H9 (cell line): ENCODE data around the gene PPP1R12B. TPM values are rescaled to one million over a fixed set of nuclear protein-coding genes. Genes with fewer than 3 reads are reported as not detected.

Experiments
- DNase-seq: peaks from one replicate; pipeline ENCODE4 v3.0.0-alpha.2; 2017
- H2AFZ ChIP-seq: one replicate; pipeline ENCODE4 v1.6.1; 2013; ENCODE audit warnings: mild to moderate bottlenecking, low read length, control low read depth, moderate library complexity
- H2AK5ac ChIP-seq: 2 replicates; pipeline ENCODE4 v1.6.1; 2013; ENCODE audit warnings: low read length, control low read depth, mixed read lengths; ENCODE audit not compliant: insufficient read length
- H2BK120ac ChIP-seq: one replicate; pipeline ENCODE4 v1.6.1; 2013; ENCODE audit warnings: low read depth, mild to moderate bottlenecking, low read length, control low read depth, inconsistent platforms; ENCODE audit not compliant: poor library complexity, severe bottlenecking
- H2BK12ac ChIP-seq: 2 replicates; pipeline ENCODE4 v1.6.1; 2013; ENCODE audit warnings: low read length, control low read depth, mixed read lengths, low read depth; ENCODE audit not compliant: insufficient read length
- H2BK15ac ChIP-seq: 2 replicates; pipeline ENCODE4 v1.6.1; 2013; ENCODE audit warnings: low read depth, low read length, control low read depth
- H2BK20ac ChIP-seq: one replicate; pipeline ENCODE4 v1.6.1; 2013; ENCODE audit warnings: low read depth, mild to moderate bottlenecking, low read length, control low read depth, inconsistent platforms; ENCODE audit not compliant: poor library complexity, severe bottlenecking
- H2BK5ac ChIP-seq: 2 replicates; pipeline ENCODE4 v1.6.1; 2013; ENCODE audit warnings: low read length, control low read depth, mixed read lengths; ENCODE audit not compliant: insufficient read length
- H3K14ac ChIP-seq: 2 replicates; pipeline ENCODE4 v1.6.1; 2013; ENCODE audit warnings: low read length, control low read depth; ENCODE audit not compliant: insufficient read depth
- H3K18ac ChIP-seq: 2 replicates; pipeline ENCODE4 v1.6.1; 2013; ENCODE audit warnings: low read depth, mild to moderate bottlenecking, mixed read lengths, low read length, control low read depth; ENCODE audit not compliant: insufficient read length
- H3K23ac ChIP-seq: 2 replicates; pipeline ENCODE4 v1.6.1; 2013; ENCODE audit warnings: low read length, control low read depth, mixed read lengths, low read depth; ENCODE audit not compliant: insufficient read length
- H3K23me2 ChIP-seq: 2 replicates; pipeline ENCODE4 v1.6.1; 2013; ENCODE audit warnings: low read depth, mild to moderate bottlenecking, mixed read lengths, low read length, control low read depth; ENCODE audit not compliant: insufficient read length, poor library complexity, severe bottlenecking
- H3K27ac ChIP-seq: 2 replicates; pipeline ENCODE4 v1.5.1; 2013; ENCODE audit warnings: low read length, control low read depth, mixed read lengths, low read depth; ENCODE audit not compliant: insufficient read length
- H3K27me3 ChIP-seq: 2 replicates; pipeline ENCODE4 v1.6.1; 2013; ENCODE audit warnings: low read length, control low read depth, inconsistent platforms; ENCODE audit not compliant: insufficient read depth
- H3K4ac ChIP-seq: 2 replicates; pipeline ENCODE4 v1.6.1; 2013; ENCODE audit warnings: low read depth, mild to moderate bottlenecking, control low read depth, inconsistent platforms, low read length, moderate library complexity
- H3K4me1 ChIP-seq: 2 replicates; pipeline ENCODE4 v1.6.1; 2013; ENCODE audit warnings: low read length, control low read depth, inconsistent platforms; ENCODE audit not compliant: insufficient read depth
- H3K4me2 ChIP-seq: 2 replicates; pipeline ENCODE4 v1.6.1; 2013; ENCODE audit warnings: low read length, control low read depth, mixed read lengths; ENCODE audit not compliant: insufficient read length, insufficient read depth
- H3K56ac ChIP-seq: 2 replicates; pipeline ENCODE4 v1.6.1; 2013; ENCODE audit warnings: low read depth, mild to moderate bottlenecking, mixed read lengths, low read length, control low read depth; ENCODE audit not compliant: insufficient read length
- H3K79me1 ChIP-seq: 2 replicates; pipeline ENCODE4 v1.6.1; 2013; ENCODE audit warnings: low read depth, mild to moderate bottlenecking, moderate library complexity, low read length, control low read depth, inconsistent platforms; ENCODE audit not compliant: insufficient read depth, poor library complexity, severe bottlenecking
- H3K79me2 ChIP-seq: 2 replicates; pipeline ENCODE4 v1.6.1; 2013; ENCODE audit warnings: low read length, control low read depth, inconsistent platforms; ENCODE audit not compliant: insufficient read depth
- H3K9ac ChIP-seq: 2 replicates; pipeline ENCODE4 v1.6.1; 2013; ENCODE audit warnings: low read length, control low read depth, mixed read lengths; ENCODE audit not compliant: insufficient read length; ENCODE audit errors: extremely low read depth
- H3K9me3 ChIP-seq: one replicate; pipeline ENCODE4 v1.6.1; 2013; ENCODE audit warnings: low read depth, low read length, inconsistent platforms; ENCODE audit not compliant: control insufficient read depth
- H3T11ph ChIP-seq: one replicate; pipeline ENCODE4 v1.6.1; 2013; ENCODE audit warnings: mild to moderate bottlenecking, low read length, control low read depth, inconsistent platforms
- H4K20me1 ChIP-seq: one replicate; pipeline ENCODE4 v1.6.1; 2013; ENCODE audit not compliant: control insufficient read depth, insufficient read length, insufficient read depth
- H4K5ac ChIP-seq: 2 replicates; pipeline ENCODE4 v1.6.1; 2013; ENCODE audit warnings: low read depth, mild to moderate bottlenecking, mixed read lengths, low read length, control low read depth; ENCODE audit not compliant: insufficient read length
- H4K8ac ChIP-seq: replicated peaks from 2 replicates; pipeline ENCODE4 v1.6.1; 2013; ENCODE audit warnings: low read length, control low read depth, mixed read lengths, low read depth; ENCODE audit not compliant: insufficient read length
- H4K91ac ChIP-seq: 2 replicates; pipeline ENCODE4 v1.6.1; 2013; ENCODE audit warnings: low read depth, mild to moderate bottlenecking, moderate library complexity, mixed read lengths, low read length, control low read depth; ENCODE audit not compliant: insufficient read length
- H3K27ac Mint-ChIP-seq, 3 experiments: 2 replicates in 2 of 3; 3 replicates in 1 of 3; pipeline ENCODE4 v1.8.0; 2020 to 2021; ENCODE audit warnings: mixed read lengths in 3 of 3, mild to moderate bottlenecking in 1 of 3, moderate library complexity in 1 of 3
- H3K27me3 Mint-ChIP-seq: 2 replicates; pipeline ENCODE4 v1.8.0; 2021; ENCODE audit warnings: low read depth, mild to moderate bottlenecking, moderate library complexity, mixed read lengths
- H3K36me3 Mint-ChIP-seq, 3 experiments: 2 replicates in 2 of 3; 3 replicates in 1 of 3; pipeline ENCODE4 v1.8.0; 2020 to 2021; ENCODE audit warnings: low read depth in 3 of 3, mixed read lengths in 3 of 3; ENCODE audit not compliant: insufficient read depth in 1 of 3
- H3K4me1 Mint-ChIP-seq, 2 experiments: 2 replicates each; pipeline ENCODE4 v1.8.0; 2020; ENCODE audit warnings: mixed read lengths in 2 of 2
- H3K4me3 Mint-ChIP-seq, 2 experiments: 2 replicates in 1 of 2; 3 replicates in 1 of 2; pipeline ENCODE4 v1.8.0; 2020 to 2021; ENCODE audit warnings: mild to moderate bottlenecking in 2 of 2, mixed read lengths in 2 of 2, moderate library complexity in 1 of 2
- H3K9me3 Mint-ChIP-seq, 2 experiments: 2 replicates in 1 of 2; 3 replicates in 1 of 2; pipeline ENCODE4 v1.8.0; 2020; ENCODE audit warnings: mild to moderate bottlenecking in 2 of 2, mixed read lengths in 2 of 2, moderate library complexity in 1 of 2
- CTCF ChIP-seq: fragments of 200-600 bp; sonication (generic); conservative IDR thresholded peaks from 3 replicates; pipeline ENCODE4 v1.8.0; 2021; ENCODE audit warnings: antibody characterized with exemption, mild to moderate bottlenecking
- total RNA-seq: library from RNA; stranded (reverse); gene quantifications from 2 replicates; pipeline ENCODE4 v1.2.1, GENCODE V29; 2021

PPP1R12B gene
- total RNA-seq, 1 experiment from 2014 or later, result 12.9 TPM

- Histone ChIP-seq H3K4ac (no peak overlapping the region), H3K79me1 (no peaks in the 10 kb centered on the region)
Measured at GRCh38 chr1:202434059-202434458, 85.6 kb downstream of the PPP1R12B start.

More at GRCh38 chr1:202434059-202434458, 85.6 kb downstream of the PPP1R12B start:
- Histone ChIP-seq H4K5ac (no peak overlapping the region), H4K8ac (no peak overlapping the region), H3K14ac (no peak overlapping the region), H2BK120ac (no peak overlapping the region), H4K91ac (no peak overlapping the region), H3K27me3 (no peaks in the 10 kb centered on the region), H3K23me2 (no peaks in the 10 kb centered on the region), H2BK15ac (no peak overlapping the region), H2BK5ac (no peak overlapping the region), H2AK5ac (no peak overlapping the region), H3K18ac (no peak overlapping the region), H2BK12ac (no peak overlapping the region), H3T11ph (no peak overlapping the region), H4K20me1 (no peaks in the 10 kb centered on the region), H3K56ac (no peak overlapping the region), H3K4me1 (no peaks in the 10 kb centered on the region), H2AFZ (no peak overlapping the region), H3K79me2 (no peaks in the 10 kb centered on the region), H3K4me2 (no peak overlapping the region), H3K27ac (no peak overlapping the region), H3K23ac (no peak overlapping the region), H2BK20ac (no peak overlapping the region), H3K9me3 (no peaks in the 10 kb centered on the region), H3K9ac (no peak overlapping the region)
- peaks cover 0 to 10% (median 2%) of the 10 kb centered on the region in 3 experiments; a peak in 4 of 7 replicates for H3K36me3 Mint-ChIP-seq
- no peak overlapping the region for H3K4me3 Mint-ChIP-seq
- TF ChIP-seq CTCF, result no peak
- H3K4me1 Mint-ChIP-seq, result no peaks in the 10 kb centered on the region
- DNase-seq, result no peak
- no peaks in the 10 kb centered on the region for H3K27me3 Mint-ChIP-seq
- H3K9me3 Mint-ChIP-seq, result no peaks in the 10 kb centered on the region
- no peak overlapping the region for H3K27ac Mint-ChIP-seq
